Spleen (tissue), 13 donors: Measurements from ENCODE around the gene AGFG2. TPM values are rescaled to one million over a fixed set of nuclear protein-coding genes. Genes with fewer than 3 reads are reported as not detected.

Experiments
- DNase-seq: peaks from one replicate; pipeline ENCODE4 v3.0.0-alpha.2; 2020
- H3K27ac ChIP-seq, 8 donors: fragments of 200-600 bp; sonication (generic) in 7 of 8; 1 replicate in 4 of 8; 2 replicates in 4 of 8; pipeline versions ENCODE4 v1.5.0 to v1.8.0; 2016 to 2021; ENCODE audit warnings: inconsistent platforms in 4 of 8, mild to moderate bottlenecking in 4 of 8, moderate library complexity in 1 of 8
- H3K27me3 ChIP-seq, 7 donors: fragments of 200-600 bp; sonication (generic) in 6 of 7; replicated peaks in 1 of 7; 1 replicate in 4 of 7; 2 replicates in 3 of 7; pipeline versions ENCODE4 v1.5.0 to v1.8.0; 2016 to 2021; ENCODE audit warnings: inconsistent platforms in 3 of 7, mild to moderate bottlenecking in 1 of 7
- H3K36me3 ChIP-seq, 6 donors: fragments of 200-600 bp; sonication (generic) in 5 of 6; 1 replicate in 4 of 6; 2 replicates in 2 of 6; pipeline versions ENCODE4 v1.5.0 to v1.8.0; 2016 to 2021; ENCODE audit warnings: inconsistent platforms in 2 of 6
- H3K4me1 ChIP-seq, 6 donors: fragments of 200-600 bp; sonication (generic) in 5 of 6; 1 replicate in 3 of 6; 2 replicates in 3 of 6; pipeline versions ENCODE4 v1.5.0 to v1.8.0; 2016 to 2021; ENCODE audit warnings: inconsistent platforms in 3 of 6
- H3K4me3 ChIP-seq, 8 donors: fragments of 200-600 bp; sonication (generic) in 7 of 8; 1 replicate in 4 of 8; 2 replicates in 4 of 8; pipeline versions ENCODE4 v1.5.0 to v1.8.0; 2016 to 2021; ENCODE audit warnings: inconsistent platforms in 4 of 8, mild to moderate bottlenecking in 4 of 8, moderate library complexity in 2 of 8
- H3K9me3 ChIP-seq, 8 donors: fragments of 200-600 bp; sonication (generic) in 7 of 8; 1 replicate in 4 of 8; 2 replicates in 4 of 8; pipeline versions ENCODE4 v1.5.0 to v1.8.0; 2016 to 2021; ENCODE audit warnings: inconsistent platforms in 4 of 8
- CTCF ChIP-seq, 11 experiments: fragments of 200-600 bp in 7 of 11; fragments of 450-650 bp in 4 of 11; sonication (generic) in 4 of 11; IDR thresholded peaks in 8 of 11; conservative IDR thresholded peaks in 3 of 11; 1 replicate in 7 of 11; 2 replicates in 4 of 11; pipeline versions ENCODE4 v1.4.0 to v1.8.0; 2016 to 2021; ENCODE audit warnings: antibody characterized with exemption in 11 of 11, inconsistent platforms in 4 of 11, mild to moderate bottlenecking in 1 of 11
- POLR2A ChIP-seq, 3 donors: fragments of 450-650 bp; IDR thresholded peaks; one replicate each; pipeline ENCODE4 v1.5.1; 2017; ENCODE audit warnings: antibody characterized with exemption in 3 of 3, mild to moderate bottlenecking in 1 of 3
- POLR2AphosphoS5 ChIP-seq, 3 donors: sonication (generic); formaldehyde crosslinking; IDR thresholded peaks; one replicate each; pipeline ENCODE4 v1.5.1; 2017; ENCODE audit warnings: antibody characterized with exemption in 3 of 3
- WGBS, 5 donors: extraction: QIAGEN DNeasy Blood & Tissue Kit in 3 of 5; methylation state at CpG; one replicate each; pipeline versions ENCODE4 v1.1.5 to v1.1.7; 2013 to 2018; 5-methylcytosine and 5-hydroxymethylcytosine counted together
- intact Hi-C: fragments of 100-400 bp; cut with DNase I; formaldehyde crosslinking; loops from one replicate; pipeline ENCODE4 v1.15.0; 2023; ENCODE audit warnings: low total_unique reads
- long read RNA-seq, 2 donors: transcript quantifications; one replicate each; lab custom pipeline, GENCODE V29; 2026
- polyA plus RNA-seq, 3 donors: library from polyadenylated mRNA; stranded (reverse); fragments of 200-250 nt; gene quantifications; one replicate each; pipeline ENCODE4 v1.2.1, GENCODE V29; 2013
- total RNA-seq, 7 donors: library from RNA; depleted of rRNA in 3 of 7; stranded (reverse); fragments of >200 nt in 3 of 7; fragmentation: NEBNext Ultra II Directional in 4 of 7; extraction: Animal tissue kit (Norgen Biotek cat#: 25700) in 4 of 7; gene quantifications; one replicate each; pipeline versions ENCODE4 v1.1.0 to v1.2.1, GENCODE V29; 2016 to 2021
- donor health status: healthy with polysubstance abuse.
- donor health status: DM: no; HTN: no; CAD: no; lungs with moderate emphysema.
- donor health status: DM: no; HTN: no; CAD: no.
- donor health status: Bipolar disorder and iron deficiency.
- donor health status: healthy.
- donor health status: DM: no; HTN: no; CAD: no.
- donor health status: DM: yes; HTN: yes; CAD: no.

Gene AGFG2
- 100 to 1,000 TPM in 1 of 7 donors, 10 to 100 TPM in 6; 28.2 to 110 (median 52.3) TPM for total RNA-seq
- polyA plus RNA-seq = 10 to 100 TPM; 14.2 to 57.1 (median 17.4) TPM
- long read RNA-seq, donor 1, full-length matches to known transcripts = 1 of 7 reads
- long read RNA-seq, donor 1, partial matches to known transcripts = 6 of 7 reads
- long read RNA-seq, donor 1, other reads (novel, unspliced or antisense) = 0 of 7 reads
- long read RNA-seq, donor 2, full-length matches to known transcripts = 1 of 8 reads
- long read RNA-seq, donor 2, partial matches to known transcripts = 7 of 8 reads
- long read RNA-seq, donor 2, other reads (novel, unspliced or antisense) = 0 of 8 reads

GRCh38 chr7:100538654-100539435 is at the start of gene AGFG2:
Gene AGFG2, plus strand, starts transcription at chr7:100539203. Its CDS starts 144 bp downstream, at chr7:100539347.
- intact Hi-C loops = no loop called here
- WGBS, 5 donors = 0% methylated on average over 59 to 60 of the region's 60 CpGs
- H3K4me1 ChIP-seq = peaks cover 21 to 58% (median 48%) of the 10 kb centered on the region in 6 donors
- peak within 1 kb of the TSS; percentile 54 to 89 (median 80) for H3K27ac ChIP-seq
- peak; percentile 100 for DNase-seq
- peak within 1 kb of the TSS; percentile 89 to 98 (median 96) for H3K4me3 ChIP-seq
- TF ChIP-seq CTCF (IDR thresholded peaks at IDR 0.05 in 8 of 11, conservative IDR thresholded peaks at IDR 0.05 in 3 of 11) = peak in 3 of 11 experiments; percentile 28 to 49 (median 37)
- peak; percentile 93 to 98 (median 95) for TF ChIP-seq POLR2AphosphoS5 (IDR thresholded peaks at IDR 0.05)
- TF ChIP-seq POLR2A (IDR thresholded peaks at IDR 0.05) = peak in 1 of 3 donors; percentile 73
- H3K9me3 ChIP-seq = no peaks in the 10 kb centered on the region
- H3K36me3 ChIP-seq = no peaks in the 10 kb centered on the region
- no peaks in the 10 kb centered on the region for H3K27me3 ChIP-seq

GRCh38 chr7:100489824-100490223 is 49.2 kb upstream of the AGFG2 start:
- intact Hi-C loops = no loop called here

GRCh38 chr7:100490483-100491191 is 48.4 kb upstream of the AGFG2 start:
- DNase-seq = no peak
- no peaks in the 10 kb centered on the region for H3K9me3 ChIP-seq
- 85 to 94% (median 90%) methylated on average over 16 to 25 of the region's 25 CpGs for WGBS, 5 donors
- intact Hi-C loops = no loop called here
- H3K4me1 ChIP-seq = peaks cover 8 to 30% (median 14%) of the 10 kb centered on the region in 6 donors
- H3K36me3 ChIP-seq = no peaks in the 10 kb centered on the region
- H3K27ac ChIP-seq = no peak overlapping the region
- H3K4me3 ChIP-seq = no peak overlapping the region
- no peak for TF ChIP-seq CTCF (IDR thresholded peaks at IDR 0.05 in 8 of 11, conservative IDR thresholded peaks at IDR 0.05 in 3 of 11)
- TF ChIP-seq POLR2A (IDR thresholded peaks at IDR 0.05) = no peak
- no peak for TF ChIP-seq POLR2AphosphoS5 (IDR thresholded peaks at IDR 0.05)
- H3K27me3 ChIP-seq = peaks cover 0 to 27% (median 0%) of the 10 kb centered on the region in 7 donors

More at GRCh38 chr7:100489824-100490223, 49.2 kb upstream of the AGFG2 start:
- Histone ChIP-seq H3K4me3 (no peak overlapping the region), H3K9me3 (no peaks in the 10 kb centered on the region), H3K27me3 (peaks cover 0 to 26% (median 0%) of the 10 kb centered on the region in 7 donors), H3K27ac (no peak overlapping the region), H3K4me1 (peaks cover 8 to 36% (median 14%) of the 10 kb centered on the region in 6 donors), H3K36me3 (no peaks in the 10 kb centered on the region)
- TF ChIP-seq POLR2A (IDR thresholded peaks at IDR 0.05) (no peak), CTCF (IDR thresholded peaks at IDR 0.05 in 8 of 11, conservative IDR thresholded peaks at IDR 0.05 in 3 of 11) (no peak)
- 50 to 65% (median 53%) methylated on average over 9 of the region's 9 CpGs for WGBS, 5 donors
- no peak for DNase-seq
